ENCODE data around the gene MCIDAS. TPM values are rescaled to one million over a fixed set of nuclear protein-coding genes. Genes with fewer than 3 reads are reported as not detected.

Gene MCIDAS
- total and polyA plus RNA-seq, 2 of the 13 experiments (the other 11 are each of a cell fraction or from before 2014, with no cell fraction given), result not detected

- Histone ChIP-seq H3K36me3 (replicated peaks in 1 of 2; ENCODE audit: control insufficient read depth in 1 of 2, insufficient read depth in 2 of 2, low read length in 2 of 2) (no peaks in the 10 kb centered on the region), H3K4me1 (ENCODE audit: insufficient read depth, low read length) (peaks cover 39% of the 10 kb centered on the region), H3K4me3 (replicated peaks in 1 of 3; ENCODE audit: insufficient read depth in 1 of 3, low read depth in 2 of 3, low read length in 3 of 3) (peak overlapping the region; percentile 39 to 70 (median 59); a peak in 5 of 6 replicates), H3K27ac (ENCODE audit: extremely low read length, insufficient read depth, low read length) (no peak overlapping the region), H3K9ac (ENCODE audit: insufficient read depth, low read depth, low read length) (no peak overlapping the region), H3K9me3 (ENCODE audit: low read length) (no peaks in the 10 kb centered on the region), H4K20me1 (ENCODE audit: insufficient read depth, low read length) (no peaks in the 10 kb centered on the region; the same call in 1 of the 2 replicates), H3K4me2 (ENCODE audit: low read depth, low read length) (peak overlapping the region; percentile 94), H3K79me2 (ENCODE audit: insufficient read depth, low read length) (no peaks in the 10 kb centered on the region), H3K27me3 (ENCODE audit: control insufficient read depth in 1 of 2, insufficient read depth in 2 of 2, low read length in 2 of 2) (peaks cover 2 to 36% of the 10 kb centered on the region in 2 experiments; a peak in 3 of 5 replicates), H2AFZ (ENCODE audit: low read length) (no peak overlapping the region)
- WGBS (ENCODE audit: low lambda C conversion rate), result 11% methylated on average over 15 of the region's 15 CpGs
- CTCF ChIA-PET (ENCODE audit: low intra/inter-chr PET ratio, low total read pairs), result interaction anchor here (0.9 to 1.0 kb wide), 2 partner anchors 53 to 520 kb away, joined by 3 read pairs; no protein-coding TSS in a partner anchor
- intact Hi-C loops (cut with micrococcal nuclease; ENCODE audit: unreplicated experiment) (loop anchor here (1.0 to 10.0 kb wide), 6 partner anchors 55 to 763 kb away; partner anchors contain the start of genes DHX29, MCIDAS and MTREX), in situ Hi-C loops (cut with HindIII; ENCODE audit: extremely low pct_ligation_motif_present, low pct_unique_long_range_greater_than_20kb) (loop anchor here (5.0 to 25.0 kb wide), 2 partner anchors 520 to 660 kb away; partner anchors contain the start of gene SNX18)
- DNase-seq (ENCODE audit: low spot score) (peak; percentile 80), FAIRE-seq (peak; percentile 71), ATAC-seq (peak; percentile 61)
- BruUV-seq (replicated peaks), result no TSS peak
- POLR2A ChIA-PET, result no interaction called here
- TF ChIP-seq ZNF749 (CRISPR knock-in tag; IDR thresholded peaks at IDR 0.05; ENCODE audit: borderline replicate concordance), result no peak
- TF ChIP-seq, protein P1, sequence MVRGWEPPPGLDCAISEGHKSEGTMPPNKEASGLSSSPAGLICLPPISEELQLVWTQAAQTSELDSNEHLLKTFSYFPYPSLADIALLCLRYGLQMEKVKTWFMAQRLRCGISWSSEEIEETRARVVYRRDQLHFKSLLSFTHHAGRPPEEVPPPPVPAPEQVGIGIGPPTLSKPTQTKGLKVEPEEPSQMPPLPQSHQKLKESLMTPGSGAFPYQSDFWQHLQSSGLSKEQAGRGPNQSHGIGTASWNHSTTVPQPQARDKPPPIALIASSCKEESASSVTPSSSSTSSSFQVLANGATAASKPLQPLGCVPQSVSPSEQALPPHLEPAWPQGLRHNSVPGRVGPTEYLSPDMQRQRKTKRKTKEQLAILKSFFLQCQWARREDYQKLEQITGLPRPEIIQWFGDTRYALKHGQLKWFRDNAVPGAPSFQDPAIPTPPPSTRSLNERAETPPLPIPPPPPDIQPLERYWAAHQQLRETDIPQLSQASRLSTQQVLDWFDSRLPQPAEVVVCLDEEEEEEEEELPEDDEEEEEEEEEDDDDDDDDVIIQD (CRISPR knock-in tag; IDR thresholded peaks at IDR 0.05; ENCODE audit: low read depth), result 0 out of 2 replicates have a peak, but pooled peaks have one; percentile 20
- TF ChIP-seq ZNF274 (CRISPR knock-in tag; IDR thresholded peaks at IDR 0.05), result no peak
- TF ChIP-seq ZNF614 (CRISPR knock-in tag; IDR thresholded peaks at IDR 0.05; ENCODE audit: borderline replicate concordance), result 0 out of 2 replicates have a peak, but pooled peaks have one; percentile 57
- TF ChIP-seq, protein P2, sequence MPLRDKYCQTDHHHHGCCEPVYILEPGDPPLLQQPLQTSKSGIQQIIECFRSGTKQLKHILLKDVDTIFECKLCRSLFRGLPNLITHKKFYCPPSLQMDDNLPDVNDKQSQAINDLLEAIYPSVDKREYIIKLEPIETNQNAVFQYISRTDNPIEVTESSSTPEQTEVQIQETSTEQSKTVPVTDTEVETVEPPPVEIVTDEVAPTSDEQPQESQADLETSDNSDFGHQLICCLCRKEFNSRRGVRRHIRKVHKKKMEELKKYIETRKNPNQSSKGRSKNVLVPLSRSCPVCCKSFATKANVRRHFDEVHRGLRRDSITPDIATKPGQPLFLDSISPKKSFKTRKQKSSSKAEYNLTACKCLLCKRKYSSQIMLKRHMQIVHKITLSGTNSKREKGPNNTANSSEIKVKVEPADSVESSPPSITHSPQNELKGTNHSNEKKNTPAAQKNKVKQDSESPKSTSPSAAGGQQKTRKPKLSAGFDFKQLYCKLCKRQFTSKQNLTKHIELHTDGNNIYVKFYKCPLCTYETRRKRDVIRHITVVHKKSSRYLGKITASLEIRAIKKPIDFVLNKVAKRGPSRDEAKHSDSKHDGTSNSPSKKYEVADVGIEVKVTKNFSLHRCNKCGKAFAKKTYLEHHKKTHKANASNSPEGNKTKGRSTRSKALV (CRISPR knock-in tag; IDR thresholded peaks at IDR 0.05), result 0 out of 2 replicates have a peak, but pooled peaks have one; percentile 25
- no peak for TF ChIP-seq MATR3 (CRISPR knock-in tag; IDR thresholded peaks at IDR 0.05)
- TF ChIP-seq, protein P3, sequence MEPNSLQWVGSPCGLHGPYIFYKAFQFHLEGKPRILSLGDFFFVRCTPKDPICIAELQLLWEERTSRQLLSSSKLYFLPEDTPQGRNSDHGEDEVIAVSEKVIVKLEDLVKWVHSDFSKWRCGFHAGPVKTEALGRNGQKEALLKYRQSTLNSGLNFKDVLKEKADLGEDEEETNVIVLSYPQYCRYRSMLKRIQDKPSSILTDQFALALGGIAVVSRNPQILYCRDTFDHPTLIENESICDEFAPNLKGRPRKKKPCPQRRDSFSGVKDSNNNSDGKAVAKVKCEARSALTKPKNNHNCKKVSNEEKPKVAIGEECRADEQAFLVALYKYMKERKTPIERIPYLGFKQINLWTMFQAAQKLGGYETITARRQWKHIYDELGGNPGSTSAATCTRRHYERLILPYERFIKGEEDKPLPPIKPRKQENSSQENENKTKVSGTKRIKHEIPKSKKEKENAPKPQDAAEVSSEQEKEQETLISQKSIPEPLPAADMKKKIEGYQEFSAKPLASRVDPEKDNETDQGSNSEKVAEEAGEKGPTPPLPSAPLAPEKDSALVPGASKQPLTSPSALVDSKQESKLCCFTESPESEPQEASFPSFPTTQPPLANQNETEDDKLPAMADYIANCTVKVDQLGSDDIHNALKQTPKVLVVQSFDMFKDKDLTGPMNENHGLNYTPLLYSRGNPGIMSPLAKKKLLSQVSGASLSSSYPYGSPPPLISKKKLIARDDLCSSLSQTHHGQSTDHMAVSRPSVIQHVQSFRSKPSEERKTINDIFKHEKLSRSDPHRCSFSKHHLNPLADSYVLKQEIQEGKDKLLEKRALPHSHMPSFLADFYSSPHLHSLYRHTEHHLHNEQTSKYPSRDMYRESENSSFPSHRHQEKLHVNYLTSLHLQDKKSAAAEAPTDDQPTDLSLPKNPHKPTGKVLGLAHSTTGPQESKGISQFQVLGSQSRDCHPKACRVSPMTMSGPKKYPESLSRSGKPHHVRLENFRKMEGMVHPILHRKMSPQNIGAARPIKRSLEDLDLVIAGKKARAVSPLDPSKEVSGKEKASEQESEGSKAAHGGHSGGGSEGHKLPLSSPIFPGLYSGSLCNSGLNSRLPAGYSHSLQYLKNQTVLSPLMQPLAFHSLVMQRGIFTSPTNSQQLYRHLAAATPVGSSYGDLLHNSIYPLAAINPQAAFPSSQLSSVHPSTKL (CRISPR knock-in tag; IDR thresholded peaks at IDR 0.05), result peak; percentile 13; the same call in 1 of the 2 replicates
- TF ChIP-seq SAP130 (CRISPR knock-in tag; IDR thresholded peaks at IDR 0.05; ENCODE audit: low read depth), result peak; percentile 34; the same call in 1 of the 2 replicates
- TF ChIP-seq TMF1 (CRISPR knock-in tag; IDR thresholded peaks at IDR 0.05; ENCODE audit: low read depth), result no peak
- no peak for TF ChIP-seq KDM5A (IDR thresholded peaks at IDR 0.05; ENCODE audit: borderline replicate concordance, low read length)
- no peak for TF ChIP-seq ZNF572 (CRISPR knock-in tag; IDR thresholded peaks at IDR 0.05)
- TF ChIP-seq PCBP1 (IDR thresholded peaks at IDR 0.05; ENCODE audit: borderline replicate concordance, low read depth, low read length), result no peak
- TF ChIP-seq ZNF766 (CRISPR knock-in tag; IDR thresholded peaks at IDR 0.05; ENCODE audit: borderline replicate concordance), result 0 out of 2 replicates have a peak, but pooled peaks have one; percentile 48
These were observed 54.8 kb downstream of the MCIDAS start for GRCh38 chr5:55172051-55172899.
